Stomach (tissue), 4 donors: ENCODE measurements around the gene RBMS1.

Experiments
- POLR2AphosphoS5 ChIP-seq, 3 donors: sonication (generic); formaldehyde crosslinking; IDR thresholded peaks; one replicate each; pipeline ENCODE4 v1.6.1; 2016; ENCODE audit warnings: antibody characterized with exemption in 3 of 3
- TF ChIP-seq, protein P1 (sequence below), 7 experiments: fragments of 450-650 bp in 4 of 7; fragments of 200-600 bp in 3 of 7; sonication (generic) in 3 of 7; IDR thresholded peaks; one replicate each; pipeline ENCODE4 v1.5.1; 2016 to 2019; ENCODE audit warnings: antibody characterized with exemption in 7 of 7, control low read depth in 2 of 7, mild to moderate bottlenecking in 1 of 7

DNA sequence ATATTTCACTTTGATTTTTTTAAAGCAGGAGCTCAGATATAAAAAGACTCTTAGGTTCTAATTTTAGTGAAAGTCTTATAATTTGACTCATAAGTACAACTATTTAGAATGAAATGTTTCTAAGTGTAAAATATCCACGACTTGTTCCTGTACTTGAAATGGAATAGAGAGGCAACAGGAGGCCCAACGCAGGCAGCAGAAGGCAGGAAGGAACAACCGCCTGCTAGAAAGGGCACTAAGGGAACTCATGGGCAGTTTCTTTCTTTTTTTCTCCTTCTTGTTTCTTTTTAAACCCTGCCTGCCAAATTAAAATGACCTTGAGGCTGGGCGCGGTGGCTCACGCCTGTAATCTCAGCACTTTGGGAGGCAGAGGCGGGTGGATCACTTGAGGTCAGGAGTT, 51.0 kb downstream of the RBMS1 start:
- TF ChIP-seq POLR2AphosphoS5 (IDR thresholded peaks at IDR 0.05): no peak
- TF ChIP-seq, protein P1, sequence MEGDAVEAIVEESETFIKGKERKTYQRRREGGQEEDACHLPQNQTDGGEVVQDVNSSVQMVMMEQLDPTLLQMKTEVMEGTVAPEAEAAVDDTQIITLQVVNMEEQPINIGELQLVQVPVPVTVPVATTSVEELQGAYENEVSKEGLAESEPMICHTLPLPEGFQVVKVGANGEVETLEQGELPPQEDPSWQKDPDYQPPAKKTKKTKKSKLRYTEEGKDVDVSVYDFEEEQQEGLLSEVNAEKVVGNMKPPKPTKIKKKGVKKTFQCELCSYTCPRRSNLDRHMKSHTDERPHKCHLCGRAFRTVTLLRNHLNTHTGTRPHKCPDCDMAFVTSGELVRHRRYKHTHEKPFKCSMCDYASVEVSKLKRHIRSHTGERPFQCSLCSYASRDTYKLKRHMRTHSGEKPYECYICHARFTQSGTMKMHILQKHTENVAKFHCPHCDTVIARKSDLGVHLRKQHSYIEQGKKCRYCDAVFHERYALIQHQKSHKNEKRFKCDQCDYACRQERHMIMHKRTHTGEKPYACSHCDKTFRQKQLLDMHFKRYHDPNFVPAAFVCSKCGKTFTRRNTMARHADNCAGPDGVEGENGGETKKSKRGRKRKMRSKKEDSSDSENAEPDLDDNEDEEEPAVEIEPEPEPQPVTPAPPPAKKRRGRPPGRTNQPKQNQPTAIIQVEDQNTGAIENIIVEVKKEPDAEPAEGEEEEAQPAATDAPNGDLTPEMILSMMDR (IDR thresholded peaks at IDR 0.05): no peak
